NCI-H2171 (cell line): Measurements from ENCODE around the gene DAPK1.

ENCODE experiments used
- DNase-seq: peaks from one replicate; lab custom pipeline; 2025; lab: John Stamatoyannopoulos, UW

Gene DAPK1

GRCh38 chr9:87569518-87569917 lies 71.9 kb downstream of the DAPK1 start:
- no peak for DNase-seq

GRCh38 chr9:87570000-87570908 lies 72.6 kb downstream of the DAPK1 start:
- DNase-seq: no peak

- no peak for DNase-seq
Observed at GRCh38 chr9:87572719-87573118, 75.1 kb downstream of the DAPK1 start.

- no peak for DNase-seq
Observed at GRCh38 chr9:87573841-87574342, 76.2 kb downstream of the DAPK1 start.

- no peak for DNase-seq
Observed at GRCh38 chr9:87577746-87578145, 80.1 kb downstream of the DAPK1 start.

GRCh38 chr9:87578625-87579024 lies 81.0 kb downstream of the DAPK1 start:
- DNase-seq: no peak

GRCh38 chr9:87579781-87580541 lies 82.3 kb downstream of the DAPK1 start:
- DNase-seq: no peak

GRCh38 chr9:87580941-87581438 lies 83.3 kb downstream of the DAPK1 start:
- DNase-seq: no peak

GRCh38 chr9:87581513-87581912 lies 83.8 kb downstream of the DAPK1 start:
- no peak for DNase-seq

GRCh38 chr9:87581949-87582637 lies 84.4 kb downstream of the DAPK1 start:
- DNase-seq: no peak

- no peak for DNase-seq
Observed at GRCh38 chr9:87584326-87584725, 86.7 kb downstream of the DAPK1 start.

- DNase-seq: no peak
Observed at GRCh38 chr9:87585123-87585855, 87.6 kb downstream of the DAPK1 start.

- no peak for DNase-seq
Observed at GRCh38 chr9:87586731-87587355, 89.2 kb downstream of the DAPK1 start.

GRCh38 chr9:87587356-87587745 lies 89.7 kb downstream of the DAPK1 start:
- no peak for DNase-seq

GRCh38 chr9:87587864-87588263 lies 90.2 kb downstream of the DAPK1 start:
- no peak for DNase-seq

- no peak for DNase-seq
Observed at GRCh38 chr9:87588339-87588738, 90.7 kb downstream of the DAPK1 start.

- DNase-seq: no peak
Observed at GRCh38 chr9:87590996-87591395, 93.3 kb downstream of the DAPK1 start.

- peak; percentile 63 for DNase-seq
Observed at GRCh38 chr9:87592554-87593358, 95.1 kb downstream of the DAPK1 start.

- no peak for DNase-seq
Observed at GRCh38 chr9:87593359-87593980, 95.8 kb downstream of the DAPK1 start.

- DNase-seq: no peak
Observed at GRCh38 chr9:87594194-87594593, 96.5 kb downstream of the DAPK1 start.
